ENCODE measurements around the gene BCL7C.

Gene BCL7C

DNA sequence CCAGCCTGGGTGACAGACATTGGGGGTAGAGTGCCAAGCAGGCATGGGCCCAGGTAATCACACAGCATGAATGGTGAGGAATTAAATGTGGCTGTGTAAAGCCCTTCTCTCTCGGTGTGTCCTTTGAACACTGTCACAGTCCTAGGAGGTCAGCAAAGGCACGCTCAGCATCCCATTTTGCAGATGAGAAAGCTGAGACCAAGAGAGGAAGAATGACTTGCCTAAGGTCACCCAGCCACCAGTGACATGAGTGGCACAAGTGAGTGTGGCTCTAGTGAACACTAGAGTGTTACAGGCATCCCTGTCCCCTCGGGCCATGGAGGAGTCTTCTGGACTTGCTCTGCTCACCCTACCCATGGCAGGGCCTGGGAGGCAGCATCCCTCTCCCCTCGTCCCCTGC lies 13.2 kb upstream of the BCL7C start:
- TF ChIP-seq GATA2 (IDR thresholded peaks at IDR 0.05; ENCODE audit: low read depth, low read length): no peak
- TF ChIP-seq GATA3 (IDR thresholded peaks at IDR 0.05; ENCODE audit: low read depth, low read length): no peak

DNA sequence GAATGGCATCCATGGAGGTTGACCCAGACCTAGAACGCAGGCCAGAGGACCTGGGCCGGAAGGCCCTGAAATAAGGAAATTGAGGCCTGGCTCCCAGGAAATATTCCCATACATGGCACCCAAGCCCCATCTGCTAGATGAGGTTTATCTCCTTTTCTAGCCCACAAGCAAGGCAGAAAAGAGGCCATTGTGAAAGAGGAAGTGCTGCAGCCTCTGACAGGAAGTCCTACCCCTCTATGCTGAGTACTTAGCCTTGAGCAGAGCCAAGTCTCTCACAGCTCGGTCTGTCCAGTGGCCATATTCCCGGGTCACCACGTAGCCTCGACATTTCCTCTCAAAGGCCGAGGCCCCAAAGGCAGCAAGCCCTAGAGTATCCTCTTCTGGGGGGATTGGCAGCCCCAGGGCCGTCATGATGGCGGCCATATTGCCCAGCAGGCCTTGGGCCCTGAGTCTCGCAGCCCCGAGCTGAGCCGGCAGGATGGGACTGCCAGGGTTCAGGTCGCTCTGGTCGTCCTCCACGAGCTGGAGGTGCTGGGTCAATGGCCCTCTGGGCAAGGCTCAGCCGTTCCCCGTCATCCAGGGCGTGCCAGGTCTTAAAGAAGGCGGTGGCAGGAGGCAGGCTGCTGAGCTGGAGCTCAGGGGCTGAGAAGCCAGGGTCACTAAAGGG lies 10.4 kb upstream of the BCL7C start:
- TF ChIP-seq GATA3 (IDR thresholded peaks at IDR 0.05; ENCODE audit: low read depth, low read length) (no peak), GATA2 (IDR thresholded peaks at IDR 0.05; ENCODE audit: low read depth, low read length) (no peak)

DNA sequence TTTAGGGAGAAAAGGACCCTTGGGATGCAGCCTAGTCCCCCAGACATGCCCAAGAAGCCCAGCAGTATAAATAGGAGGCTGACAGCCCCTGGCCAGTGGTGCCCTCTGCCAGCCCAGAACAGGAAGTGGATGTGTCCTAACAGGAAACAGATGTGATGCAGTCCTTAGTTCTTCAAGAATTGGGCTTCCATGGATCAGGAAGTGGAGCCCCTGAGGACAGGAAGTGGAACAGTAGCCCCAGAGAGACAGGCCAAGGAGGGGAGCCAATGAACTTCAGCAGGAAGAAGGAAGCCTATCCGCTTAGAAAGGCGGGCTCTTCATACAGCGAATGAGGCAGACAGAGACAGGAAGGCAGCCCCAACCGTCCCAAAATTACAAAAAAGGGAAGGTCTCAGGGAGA lies 9.7 kb upstream of the BCL7C start:
- no peak for TF ChIP-seq GATA3 (IDR thresholded peaks at IDR 0.05; ENCODE audit: low read depth, low read length)
- TF ChIP-seq GATA2 (IDR thresholded peaks at IDR 0.05; ENCODE audit: low read depth, low read length): no peak

DNA sequence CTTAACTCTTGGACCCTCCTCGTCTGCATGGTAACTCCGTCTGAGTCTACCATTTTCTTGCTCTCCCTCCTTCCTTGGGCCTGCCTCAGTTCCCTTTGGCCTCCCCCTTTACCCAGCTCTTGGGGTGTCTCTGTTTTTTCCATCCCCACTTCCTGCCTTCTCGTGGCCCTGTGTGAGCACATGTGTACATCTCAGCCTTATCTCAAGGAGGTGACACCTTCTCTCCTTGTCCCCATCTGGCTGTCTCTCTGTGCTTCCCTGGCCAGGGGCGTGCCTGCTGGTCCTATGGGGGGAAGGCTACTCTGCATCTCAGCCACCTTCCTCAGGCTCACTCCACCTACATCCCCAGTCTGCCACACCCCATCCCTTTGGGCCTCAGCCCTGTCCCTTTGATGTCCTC lies 9.1 kb upstream of the BCL7C start:
- TF ChIP-seq GATA3 (IDR thresholded peaks at IDR 0.05; ENCODE audit: low read depth, low read length) (no peak), GATA2 (IDR thresholded peaks at IDR 0.05; ENCODE audit: low read depth, low read length) (no peak)

DNA sequence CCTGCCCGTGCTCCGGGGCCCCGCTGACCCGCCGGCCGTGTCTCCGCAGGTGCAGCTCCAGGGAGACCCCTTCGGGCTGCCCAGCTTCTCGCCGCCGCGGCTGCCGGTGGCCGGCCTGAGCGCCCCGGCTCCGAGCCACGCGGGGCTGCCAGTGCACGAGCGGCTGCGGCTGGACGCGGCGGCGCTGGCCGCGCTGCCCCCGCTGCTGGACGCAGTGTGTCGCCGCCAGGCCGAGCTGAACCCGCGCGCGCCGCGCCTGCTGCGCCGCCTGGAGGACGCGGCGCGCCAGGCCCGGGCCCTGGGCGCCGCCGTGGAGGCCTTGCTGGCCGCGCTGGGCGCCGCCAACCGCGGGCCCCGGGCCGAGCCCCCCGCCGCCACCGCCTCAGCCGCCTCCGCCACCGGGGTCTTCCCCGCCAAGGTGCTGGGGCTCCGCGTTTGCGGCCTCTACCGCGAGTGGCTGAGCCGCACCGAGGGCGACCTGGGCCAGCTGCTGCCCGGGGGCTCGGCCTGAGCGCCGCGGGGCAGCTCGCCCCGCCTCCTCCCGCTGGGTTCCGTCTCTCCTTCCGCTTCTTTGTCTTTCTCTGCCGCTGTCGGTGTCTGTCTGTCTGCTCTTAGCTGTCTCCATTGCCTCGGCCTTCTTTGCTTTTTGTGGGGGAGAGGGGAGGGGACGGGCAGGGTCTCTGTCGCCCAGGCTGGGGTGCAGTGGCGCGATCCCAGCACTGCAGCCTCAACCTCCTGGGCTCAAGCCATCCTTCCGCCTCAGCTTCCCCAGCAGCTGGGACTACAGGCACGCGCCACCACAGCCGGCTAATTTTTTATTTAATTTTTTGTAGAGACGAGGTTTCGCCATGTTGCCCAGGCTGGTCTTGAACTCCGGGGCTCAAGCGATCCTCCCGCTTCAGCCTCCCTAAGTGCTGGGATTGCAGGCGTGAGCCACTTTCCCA lies 8.4 kb upstream of the BCL7C start:
- TF ChIP-seq GATA3 (IDR thresholded peaks at IDR 0.05; ENCODE audit: low read depth, low read length) (no peak), GATA2 (IDR thresholded peaks at IDR 0.05; ENCODE audit: low read depth, low read length) (no peak)

DNA sequence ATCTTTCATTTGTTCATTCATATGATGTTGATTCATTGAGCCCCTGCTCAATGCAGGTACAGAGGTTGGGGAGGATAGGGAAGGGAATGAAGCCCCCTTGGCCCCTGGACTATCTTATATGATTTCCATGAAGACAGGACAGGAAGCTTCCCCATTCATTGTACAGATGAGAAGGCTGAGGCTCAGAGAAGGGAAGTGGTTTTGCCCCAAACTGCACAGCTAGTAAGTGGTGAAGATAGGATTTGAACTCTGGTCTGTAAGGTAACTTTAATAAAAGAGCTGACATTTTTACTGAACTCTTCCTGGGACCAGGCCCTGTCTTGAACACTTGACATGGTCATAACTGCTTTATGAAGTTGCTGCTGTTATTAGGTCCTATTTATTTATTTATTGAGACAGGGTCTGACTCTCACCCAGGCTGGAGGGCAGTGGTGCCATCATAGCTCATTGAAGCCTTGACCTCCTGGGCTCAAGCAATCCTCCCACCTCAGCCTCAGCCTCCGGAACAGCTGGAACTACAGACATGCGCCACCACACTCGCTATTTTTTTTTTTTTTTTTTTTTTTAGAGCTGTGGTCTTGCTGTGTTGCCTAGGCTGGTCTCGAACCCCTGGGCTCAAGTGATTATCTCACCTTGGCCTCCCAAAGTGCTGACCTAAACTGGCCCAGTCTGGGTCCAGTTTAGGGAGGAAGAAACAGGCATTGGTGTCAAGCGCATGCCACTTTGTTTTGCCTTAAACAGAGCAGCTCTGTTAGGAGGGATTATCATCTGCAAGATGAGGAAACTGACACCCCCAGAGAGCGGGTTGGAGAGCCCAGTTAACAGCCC lies 7.5 kb upstream of the BCL7C start:
- no peak for TF ChIP-seq GATA2 (IDR thresholded peaks at IDR 0.05; ENCODE audit: low read depth, low read length)
- no peak for TF ChIP-seq GATA3 (IDR thresholded peaks at IDR 0.05; ENCODE audit: low read depth, low read length)

DNA sequence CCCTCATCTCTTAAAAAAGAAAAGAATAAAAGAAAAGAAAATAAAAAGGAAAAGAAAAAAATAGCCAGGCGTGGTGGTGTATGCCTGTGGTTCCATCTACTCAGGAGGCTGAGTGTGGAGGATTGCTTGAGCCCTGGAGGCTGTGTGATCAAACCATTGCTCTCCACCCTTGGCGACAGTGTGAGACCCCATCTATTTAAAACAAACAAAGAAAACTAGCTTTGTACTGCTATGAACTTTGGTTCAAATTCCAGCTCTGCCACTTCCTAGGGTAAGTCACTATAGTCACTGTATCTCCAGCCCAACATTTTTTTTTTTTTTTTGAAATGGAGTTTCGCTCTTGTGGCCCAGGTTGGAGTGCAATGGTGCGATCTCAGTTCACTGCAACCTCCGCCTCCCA lies 6.7 kb upstream of the BCL7C start:
- TF ChIP-seq GATA2 (IDR thresholded peaks at IDR 0.05; ENCODE audit: low read depth, low read length): no peak
- TF ChIP-seq GATA3 (IDR thresholded peaks at IDR 0.05; ENCODE audit: low read depth, low read length): no peak

DNA sequence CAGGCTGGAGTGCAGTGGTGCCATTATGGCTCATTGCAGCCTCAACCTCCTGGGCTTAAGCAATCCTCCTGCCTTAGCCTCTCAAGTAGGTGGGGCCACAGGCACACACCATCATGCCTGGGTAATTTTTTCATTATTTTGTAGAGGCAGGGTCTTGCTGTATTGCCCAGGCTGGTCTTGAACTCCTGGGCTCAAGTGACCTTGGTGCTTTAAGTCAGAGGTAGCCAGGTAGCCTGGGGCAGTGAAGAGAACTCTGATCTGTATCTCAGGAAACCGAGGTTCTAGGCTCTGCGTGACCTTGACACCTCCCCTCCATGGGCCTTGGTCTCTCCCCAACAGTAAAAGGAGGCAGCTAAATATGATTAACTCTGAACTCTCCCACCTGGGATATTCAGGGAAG lies 5.9 kb upstream of the BCL7C start:
- TF ChIP-seq GATA3 (IDR thresholded peaks at IDR 0.05; ENCODE audit: low read depth, low read length) (no peak), GATA2 (IDR thresholded peaks at IDR 0.05; ENCODE audit: low read depth, low read length) (no peak)

DNA sequence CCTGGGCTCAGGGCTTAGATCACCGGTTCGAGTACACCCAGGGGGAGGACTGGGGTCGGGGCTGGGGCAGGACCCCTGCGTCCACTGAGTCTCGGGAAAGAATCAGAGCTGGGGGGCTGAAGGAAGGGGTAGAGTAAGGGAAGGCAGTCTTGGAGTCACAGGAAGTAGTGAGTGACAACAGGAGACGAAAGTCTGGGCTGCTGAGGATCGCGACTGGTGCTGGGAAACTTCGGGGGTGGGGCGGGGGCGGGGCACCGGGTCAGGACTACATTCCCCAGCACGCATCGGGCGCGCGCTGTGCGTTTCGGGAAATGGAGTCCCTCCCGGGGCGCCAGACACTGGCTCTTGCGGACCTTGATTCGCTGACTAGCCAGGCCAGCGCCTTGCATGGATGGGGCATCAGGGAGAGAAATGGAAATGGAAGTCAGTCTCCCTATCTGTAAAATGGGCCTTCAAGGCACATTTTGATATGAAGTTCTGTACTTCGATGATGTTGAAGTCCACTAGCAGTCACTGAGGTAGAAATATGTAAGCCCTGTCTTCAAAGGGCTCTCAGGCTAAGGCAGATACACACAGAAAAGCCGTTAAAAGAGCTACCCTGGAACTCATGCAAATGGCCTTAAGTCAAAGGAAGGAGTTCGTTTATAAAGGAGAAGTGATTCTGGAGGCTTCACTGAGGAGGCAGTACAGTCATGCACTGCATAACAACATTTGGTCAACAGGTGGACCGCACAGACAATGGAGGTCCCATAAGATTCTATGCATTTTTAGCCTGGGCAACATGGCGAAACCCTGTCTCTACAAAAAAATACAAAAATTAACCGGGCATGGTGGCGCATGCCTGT lies 3.2 kb upstream of the BCL7C start:
- TF ChIP-seq GATA2 (IDR thresholded peaks at IDR 0.05; ENCODE audit: low read depth, low read length) (no peak), GATA3 (IDR thresholded peaks at IDR 0.05; ENCODE audit: low read depth, low read length) (no peak)

DNA sequence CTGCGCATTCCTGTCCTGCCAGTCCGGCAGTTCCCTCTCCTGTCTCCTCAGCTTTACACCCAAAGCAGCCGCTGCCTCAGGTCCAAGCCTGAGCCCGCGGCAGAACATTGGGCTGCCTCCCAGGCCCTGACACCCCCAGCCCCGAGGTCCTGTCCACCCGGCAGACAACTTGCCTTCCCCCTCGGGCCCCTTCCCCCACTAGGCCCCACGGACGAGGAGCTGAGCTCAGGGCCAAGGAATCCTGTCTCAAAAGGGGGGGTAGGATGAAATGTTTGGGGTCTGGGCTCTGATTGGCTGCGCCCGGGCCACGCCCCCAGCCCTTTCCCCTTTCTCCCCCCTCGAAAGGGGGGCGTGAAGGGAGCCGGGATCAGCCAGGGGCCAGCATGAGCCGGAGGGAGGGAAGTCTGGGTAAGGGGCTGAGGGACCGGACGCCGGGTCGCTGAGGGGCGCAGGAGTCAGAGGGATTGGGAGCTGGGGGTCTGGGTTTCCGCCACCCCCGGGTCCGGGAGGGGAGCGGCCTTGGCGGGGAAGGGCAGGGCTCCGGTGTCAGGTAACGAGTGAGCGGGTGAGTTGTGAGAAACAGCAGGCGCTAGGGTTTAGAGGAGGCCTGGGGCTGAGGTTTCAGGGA lies 2.5 kb upstream of the BCL7C start, which contains the start of gene CTF1:
TSS of gene CTF1 (plus strand) at position 354 of the 628 bp plus-strand sequence. CDS start at position 384, 30 bp downstream.
- TF ChIP-seq GATA2 (IDR thresholded peaks at IDR 0.05; ENCODE audit: low read depth, low read length): no peak
- no peak for TF ChIP-seq GATA3 (IDR thresholded peaks at IDR 0.05; ENCODE audit: low read depth, low read length)

DNA sequence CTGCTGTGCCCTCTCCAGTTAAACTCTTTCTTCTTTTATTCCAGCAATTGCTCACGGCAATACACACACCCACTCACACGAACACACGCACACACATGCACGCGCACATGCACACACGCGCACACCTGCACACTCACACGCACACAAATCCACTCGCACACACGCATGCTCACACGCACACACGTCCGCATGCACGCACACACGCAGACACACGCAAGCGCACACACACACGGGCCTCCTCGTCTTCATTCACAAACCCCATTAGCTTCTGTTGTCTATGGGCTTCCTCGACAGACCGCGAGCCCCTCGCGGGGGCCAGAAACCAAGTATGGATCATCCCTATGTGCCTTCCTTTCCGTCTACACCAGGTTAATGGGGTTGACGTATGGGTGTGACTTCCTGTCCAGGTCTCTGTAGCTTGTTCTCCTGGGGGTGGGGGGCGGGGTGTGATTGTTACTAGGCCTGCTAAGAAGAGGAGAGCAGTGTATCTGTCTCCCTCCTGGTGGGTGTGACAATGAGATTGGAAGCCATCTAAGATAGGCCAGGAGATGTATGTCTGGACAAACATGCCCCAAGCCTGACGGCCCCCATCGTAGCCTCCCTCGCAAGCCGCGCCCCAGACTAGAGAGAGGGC lies 1.9 kb upstream of the BCL7C start:
- TF ChIP-seq GATA3 (IDR thresholded peaks at IDR 0.05; ENCODE audit: low read depth, low read length): no peak
- TF ChIP-seq GATA2 (IDR thresholded peaks at IDR 0.05; ENCODE audit: low read depth, low read length): no peak
